ENCODE measurements around the gene PAXX. TPM values are rescaled to one million over a fixed set of nuclear protein-coding genes. Genes with fewer than 3 reads are reported as not detected.

The PAXX gene
- total RNA-seq, 1 experiment from 2014 or later, result 89.0 TPM

GRCh38 chr9:137041124-137041523, 48.9 kb downstream of the PAXX start:
- Histone ChIP-seq H3K9me2 (ENCODE audit: insufficient read depth) (no peaks in the 10 kb centered on the region), H3K27ac (ENCODE audit: low read depth, low read length) (no peak overlapping the region), H3K36me3 (ENCODE audit: control insufficient read depth in 1 of 2, insufficient read depth in 2 of 2, low read length in 2 of 2) (peaks cover 3 to 7% of the 10 kb centered on the region in 2 experiments; a peak in 2 of 4 replicates), H3K9me3 (ENCODE audit: control insufficient read depth in 1 of 2, insufficient read depth in 1 of 2, low read depth in 1 of 2, low read length in 2 of 2) (no peaks in the 10 kb centered on the region), H3K4me2 (ENCODE audit: low read length) (no peak overlapping the region), H2AFZ (ENCODE audit: low read depth, low read length, poor library complexity, severe bottlenecking) (no peak overlapping the region), H3K4me1 (ENCODE audit: control insufficient read depth in 1 of 2, insufficient read depth in 2 of 2, low read length in 2 of 2) (peaks cover 12 to 23% of the 10 kb centered on the region in 2 experiments), H4K20me1 (ENCODE audit: insufficient read depth) (no peaks in the 10 kb centered on the region), H3K27me3 (ENCODE audit: insufficient read depth, low read length) (no peaks in the 10 kb centered on the region), H3K4me3 (replicated peaks in 1 of 2; ENCODE audit: low read depth in 1 of 2, low read length in 2 of 2) (no peak overlapping the region), H3K9ac (ENCODE audit: low read length) (no peak overlapping the region), H3K79me2 (ENCODE audit: insufficient read depth, low read length) (peaks cover 24% of the 10 kb centered on the region; the same call in 1 of the 2 replicates)
- no TSS peak for BruUV-seq (replicated peaks)
- ATAC-seq (no peak), DNase-seq (ENCODE audit: low read depth, low spot score) (no peak)
- TF ChIP-seq ZFX (IDR thresholded peaks at IDR 0.05) (no peak), CBX3 (IDR thresholded peaks at IDR 0.05; ENCODE audit: low read depth) (no peak), RAD21 (IDR thresholded peaks at IDR 0.05; ENCODE audit: low read depth) (no peak), TCF7L2 (IDR thresholded peaks at IDR 0.05; ENCODE audit: borderline replicate concordance, extremely low read depth, insufficient read depth, insufficient read length) (no peak), CTCF (IDR thresholded peaks at IDR 0.05 in 2 of 3, conservative IDR thresholded peaks at IDR 0.05 in 1 of 3; ENCODE audit: borderline replicate concordance in 1 of 3, insufficient read depth in 1 of 3, low read depth in 2 of 3, low read length in 2 of 3) (no peak), JUND (IDR thresholded peaks at IDR 0.05) (no peak), ELF1 (IDR thresholded peaks at IDR 0.05; ENCODE audit: borderline replicate concordance, low read depth) (no peak), EZH2phosphoT487 (IDR thresholded peaks at IDR 0.05; ENCODE audit: borderline replicate concordance) (no peak), MAX (IDR thresholded peaks at IDR 0.05) (no peak)
- ChIA-PET CTCF (no interaction called here), POLR2A (no interaction called here), RAD21 (ENCODE audit: low non-redundant PET in 1 of 2, low total read pairs in 2 of 2, uncharacterized antibody in 2 of 2, unreplicated experiment in 2 of 2) (no interaction called here)
- intact Hi-C loops (cut with micrococcal nuclease), result no loop called here

Measured in HCT116 (cell line).